Hindlimb muscle (tissue), 1 donor: ENCODE results near the gene MGAT4A. TPM values are rescaled to one million over a fixed set of nuclear protein-coding genes. Genes with fewer than 3 reads are reported as not detected.
A peak's percentile ranks its signal among the peaks of the same experiment; 100 is the strongest.
"Not testable (repeated sequence)": the region's sequence is repeated elsewhere in the genome, so short reads cannot be mapped to it uniquely, and the experiment has no call there.

Experiments used
- DNase-seq: peaks from one replicate; pipeline ENCODE4 v3.0.0-alpha.2; 2013
- polyA plus RNA-seq: library from polyadenylated mRNA; unstranded; fragments of 120-200 nt; gene quantifications from one replicate; pipeline ENCODE4 v1.2.1, GENCODE V29; 2013; ENCODE audit not compliant: insufficient read length

The MGAT4A gene
- polyA plus RNA-seq, 1 donor, result 4.8 TPM

DNA sequence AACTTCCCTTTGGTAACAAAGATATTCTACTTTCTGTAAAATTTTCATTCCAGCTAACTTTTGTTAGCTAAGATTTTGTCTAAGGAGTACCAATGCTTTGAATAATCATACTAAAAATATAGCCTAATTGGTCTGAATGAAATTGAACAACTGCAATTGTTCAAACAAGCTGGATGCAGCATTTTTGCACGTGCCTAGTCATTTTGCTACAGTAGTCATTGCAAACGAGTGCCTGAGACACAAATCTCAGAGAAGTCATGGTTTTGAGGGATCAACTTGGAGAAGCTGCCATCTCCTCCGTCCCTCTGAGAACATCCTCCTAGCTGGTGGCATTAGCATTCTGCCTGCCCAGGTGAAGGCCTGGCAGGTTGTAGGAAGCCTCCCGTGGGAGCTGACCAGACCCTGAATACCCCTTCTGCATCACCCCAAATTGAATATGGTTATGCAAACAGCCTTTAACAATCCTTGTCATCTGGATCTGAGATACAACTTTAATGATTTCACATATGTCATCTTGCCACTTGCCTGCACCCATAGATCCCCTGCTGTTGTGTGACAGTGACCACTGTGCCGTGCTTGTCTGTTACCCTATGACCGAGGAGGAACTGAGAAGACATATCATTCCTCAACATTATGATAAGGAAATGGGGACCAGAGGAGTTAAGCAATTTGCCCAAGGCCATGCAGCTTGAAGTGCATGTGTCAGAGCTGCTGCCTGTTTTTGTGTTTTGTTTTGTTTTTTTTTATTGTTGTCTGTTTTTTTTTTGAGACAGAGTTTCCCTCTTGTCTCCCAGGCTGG lies 29.1 kb upstream of the MGAT4A start:
- DNase-seq, result no peak

DNA sequence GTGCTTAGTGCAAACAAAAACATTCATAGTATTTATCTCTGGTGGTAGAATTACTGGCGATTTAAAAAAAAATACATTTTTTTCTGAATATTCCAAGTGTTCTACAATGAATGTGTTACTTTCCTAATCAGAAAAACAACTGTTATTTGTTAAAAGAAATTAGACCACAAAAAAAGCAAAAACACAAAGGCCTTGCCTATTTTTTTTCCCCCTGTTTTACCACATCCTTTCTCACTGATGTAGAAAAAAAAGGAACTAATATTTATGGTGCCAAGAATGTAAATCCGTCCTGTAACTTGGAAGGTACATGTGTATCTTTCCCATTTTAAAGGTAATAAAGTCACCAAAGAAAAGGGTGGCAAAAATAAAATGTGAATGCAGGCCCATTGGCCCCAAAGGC lies 28.4 kb upstream of the MGAT4A start:
- DNase-seq, result no peak

DNA sequence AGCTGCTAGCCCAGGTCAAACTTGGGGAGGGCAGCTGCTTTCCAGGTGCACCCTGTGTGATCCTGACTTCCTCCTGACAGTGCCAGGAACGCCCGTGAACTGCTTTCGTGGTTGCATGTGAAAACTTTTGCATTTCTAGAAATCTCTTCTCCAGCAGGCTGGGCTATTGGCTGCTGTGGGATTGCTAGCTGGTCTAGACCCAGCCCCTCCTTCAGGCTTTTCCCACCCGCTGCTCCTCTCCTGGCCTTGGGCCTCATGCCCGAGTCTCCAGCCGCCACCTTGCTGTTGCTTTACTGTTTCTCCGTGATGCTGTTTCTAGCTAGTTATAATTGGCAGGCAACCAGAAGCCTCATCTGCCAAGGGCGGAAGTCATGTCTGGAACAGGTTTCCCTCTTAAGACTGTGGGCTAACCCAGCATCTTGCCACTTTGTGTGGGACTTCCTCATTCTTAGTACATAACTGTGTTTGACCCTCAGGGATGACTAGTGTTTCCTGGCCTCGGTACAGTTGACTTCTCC lies 27.0 kb upstream of the MGAT4A start:
- DNase-seq, result peak; percentile 82

DNA sequence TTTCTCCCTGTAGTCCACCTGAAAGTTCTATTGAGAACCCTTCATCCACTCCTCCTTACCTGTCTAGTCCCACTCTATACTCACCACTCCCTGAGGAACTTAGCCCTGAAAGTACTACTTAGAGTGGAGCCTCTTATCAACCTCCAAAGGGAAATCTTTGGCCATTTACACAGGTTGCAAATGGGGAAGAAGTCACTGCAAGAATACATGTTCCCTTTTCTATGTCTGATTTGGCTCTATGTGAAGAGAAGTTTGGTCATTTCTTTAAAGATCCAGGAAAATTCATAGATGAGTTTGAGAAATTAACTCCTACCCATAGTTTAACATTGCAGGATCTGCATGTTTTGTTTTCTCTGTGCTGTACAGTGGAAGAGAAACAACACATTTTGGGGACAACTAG lies 22.9 kb upstream of the MGAT4A start:
- DNase-seq, result no peak

DNA sequence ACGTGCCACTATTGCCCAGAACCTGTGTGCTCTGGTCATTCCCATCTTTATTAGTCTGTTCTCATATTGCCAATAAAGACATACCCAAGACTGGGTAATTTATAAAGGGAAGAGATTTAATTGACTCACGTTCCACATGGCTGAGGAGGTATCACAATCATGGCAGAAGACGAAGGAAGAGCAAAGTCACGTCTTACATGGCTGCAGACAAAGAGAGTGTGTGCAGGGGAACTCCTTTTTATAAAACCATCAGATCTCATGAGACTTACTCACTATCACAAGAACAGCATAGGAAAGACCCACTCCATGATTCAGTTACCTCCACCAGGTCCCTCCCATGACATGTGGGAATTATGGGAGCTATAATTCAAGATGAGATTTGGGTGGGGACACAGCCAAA lies 21.8 kb upstream of the MGAT4A start:
- DNase-seq, result not testable (repeated sequence)

DNA sequence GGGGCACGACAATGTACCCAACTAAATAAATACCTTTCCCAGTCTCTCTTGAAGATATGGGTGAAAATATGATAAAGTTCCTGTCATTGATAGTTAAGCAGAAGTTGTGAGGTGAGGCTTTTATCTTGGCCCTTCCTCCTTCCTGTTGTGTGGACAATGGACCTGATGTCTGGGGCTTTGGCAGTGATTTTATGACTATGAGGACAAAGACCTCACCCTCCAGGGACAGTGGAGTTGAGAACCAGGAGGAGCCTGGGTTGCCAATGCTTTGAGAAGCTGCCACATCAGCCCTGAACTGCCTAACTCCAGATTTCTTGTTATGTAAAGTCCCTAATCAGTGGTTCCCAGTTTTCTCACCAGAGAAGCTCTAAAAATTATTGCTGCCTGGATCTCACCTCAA lies 20.8 kb upstream of the MGAT4A start:
- no peak for DNase-seq

DNA sequence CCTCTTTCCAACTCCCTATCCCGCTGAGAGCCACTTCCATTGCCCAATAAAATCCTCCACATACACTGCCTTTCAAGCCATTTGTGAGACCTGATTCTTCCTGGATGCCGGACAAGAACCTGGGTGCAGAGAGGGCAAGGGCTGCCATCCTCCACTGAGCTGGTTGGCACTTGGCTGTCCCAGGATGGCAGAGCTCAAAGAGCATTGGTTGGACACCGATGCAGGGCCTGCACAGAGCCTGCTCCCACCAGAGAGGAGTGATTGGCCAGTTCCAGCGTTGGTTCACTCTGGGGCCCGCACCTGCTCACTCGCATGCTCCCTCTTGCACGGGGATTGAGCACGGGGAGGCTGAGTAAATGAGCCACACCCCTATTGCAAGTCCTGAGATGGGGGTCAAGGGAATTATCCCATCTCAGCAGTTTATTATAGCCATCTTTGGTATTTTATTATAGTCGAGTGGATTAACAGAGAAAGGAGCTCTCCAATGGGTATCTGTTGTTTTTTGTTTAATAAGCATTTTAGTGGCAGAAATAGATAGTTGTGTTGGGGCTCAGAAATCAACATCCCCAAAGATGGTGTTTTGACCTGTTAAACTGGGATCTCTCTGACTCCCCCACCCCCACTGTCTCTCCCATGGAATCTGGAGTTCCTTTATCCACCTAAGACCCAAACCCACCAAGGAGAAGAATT lies 19.8 kb upstream of the MGAT4A start:
- DNase-seq, result no peak

DNA sequence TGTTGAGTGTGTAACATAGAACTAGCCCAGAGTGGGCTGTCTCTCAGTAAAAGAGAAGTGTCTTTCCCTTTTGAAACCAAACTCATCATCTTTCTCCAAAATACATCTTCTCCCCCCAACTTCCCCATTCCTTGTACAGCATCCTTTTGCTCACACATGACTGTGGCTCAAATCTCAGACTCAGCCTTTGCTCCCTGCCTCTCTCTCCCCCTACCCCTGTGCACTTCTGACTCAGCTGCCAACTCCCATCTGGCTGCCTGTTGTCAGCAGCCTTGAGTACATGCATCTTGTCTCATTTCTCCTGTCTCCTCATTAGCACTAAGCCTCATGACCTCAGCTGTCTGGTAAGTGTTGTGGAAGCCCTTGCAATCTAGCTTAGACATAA lies 18.1 kb upstream of the MGAT4A start:
- DNase-seq, result no peak

DNA sequence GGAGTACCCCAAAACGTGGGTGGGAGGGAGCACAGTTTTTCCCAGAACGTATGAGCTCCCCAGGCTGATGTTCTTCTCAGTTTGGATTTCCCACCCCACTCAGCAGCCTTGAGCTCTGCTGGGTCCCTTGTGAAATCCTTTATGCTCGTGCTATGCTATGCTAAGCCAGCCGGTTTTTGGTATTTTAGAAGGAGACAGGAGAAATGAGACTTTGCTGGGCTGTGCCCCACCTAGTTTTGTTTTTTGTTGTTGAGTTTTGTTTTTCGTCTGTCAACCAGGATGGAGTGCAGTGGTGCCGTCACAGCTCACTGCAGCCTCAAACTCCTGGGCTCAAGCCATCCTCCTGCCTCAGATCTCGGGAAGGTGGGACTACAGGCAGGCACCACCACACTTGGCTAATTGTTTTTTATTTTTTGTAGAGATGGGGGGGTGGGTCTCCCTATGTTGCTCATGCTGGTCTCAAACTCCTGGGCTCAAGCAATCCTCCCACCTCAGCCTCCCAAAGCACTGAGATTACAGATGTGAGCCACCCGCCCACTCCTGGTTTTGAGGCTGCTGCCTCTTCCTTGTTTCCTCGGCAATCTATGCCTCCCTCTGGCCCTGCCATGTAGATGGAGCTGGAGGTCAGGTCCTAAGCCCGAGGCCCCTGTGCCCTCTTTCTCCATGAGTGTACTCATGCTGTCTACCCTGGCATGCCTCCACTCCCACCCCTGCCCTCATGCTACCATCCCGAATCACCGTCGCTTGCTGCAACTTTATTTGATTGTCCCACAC lies 17.5 kb upstream of the MGAT4A start:
- no peak for DNase-seq

DNA sequence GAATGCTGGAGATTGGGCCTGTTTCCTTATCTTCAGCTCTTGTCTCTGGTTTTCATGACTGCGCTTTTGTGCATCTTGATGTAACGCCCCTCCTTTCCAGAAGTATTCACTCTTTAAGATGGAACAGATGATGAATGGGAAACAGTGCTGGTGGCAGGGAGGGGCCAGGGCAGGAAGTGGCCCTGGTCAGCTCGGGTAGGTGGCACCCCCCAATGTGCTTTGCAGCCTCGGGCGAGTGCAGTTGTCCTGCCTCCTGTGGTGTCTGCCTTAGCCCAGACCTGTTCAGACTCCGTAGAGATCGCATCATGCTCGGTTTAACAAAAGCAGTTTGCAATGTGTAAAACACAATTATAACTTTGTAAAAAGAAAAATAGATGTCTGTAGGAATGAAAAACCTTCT lies 17.0 kb upstream of the MGAT4A start:
- no peak for DNase-seq

DNA sequence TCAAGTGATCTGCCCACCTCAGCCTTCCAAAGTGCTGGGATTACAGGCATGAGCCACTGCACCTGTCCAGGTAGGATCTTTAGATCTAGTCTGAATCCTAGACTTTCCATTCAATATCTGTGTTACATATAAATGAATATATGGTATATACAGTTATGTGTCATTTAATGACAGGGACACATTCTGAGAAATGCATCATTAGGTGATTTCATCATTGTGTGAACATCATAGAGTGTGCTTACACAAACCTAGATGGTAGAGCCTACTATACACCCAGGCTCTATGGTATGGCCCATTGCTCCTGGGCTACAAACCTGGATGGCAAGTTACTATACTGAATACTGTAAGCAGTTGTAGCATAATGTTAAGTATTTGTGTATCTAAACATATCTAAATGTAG lies 15.5 kb upstream of the MGAT4A start:
- DNase-seq, result no peak

DNA sequence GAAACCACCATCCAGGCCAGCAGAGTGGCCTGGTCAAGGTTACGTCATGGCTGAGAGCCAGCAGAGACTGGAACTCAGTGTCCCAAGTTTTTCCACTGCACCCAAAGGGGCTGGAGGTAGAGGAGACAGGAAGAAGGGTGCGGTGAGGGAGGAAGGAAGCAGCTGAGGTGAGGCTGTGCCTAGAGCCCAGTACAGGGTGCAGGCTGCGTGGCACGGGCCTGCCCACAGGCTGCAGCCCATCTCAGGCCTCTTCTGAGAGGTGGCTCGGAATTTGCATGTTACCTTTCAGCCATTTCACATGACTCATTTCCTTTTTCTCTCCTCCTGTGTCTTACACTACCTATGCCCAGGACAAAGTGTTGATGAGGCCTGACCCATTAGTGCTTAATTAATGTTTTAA lies 13.7 kb upstream of the MGAT4A start:
- DNase-seq, result no peak

DNA sequence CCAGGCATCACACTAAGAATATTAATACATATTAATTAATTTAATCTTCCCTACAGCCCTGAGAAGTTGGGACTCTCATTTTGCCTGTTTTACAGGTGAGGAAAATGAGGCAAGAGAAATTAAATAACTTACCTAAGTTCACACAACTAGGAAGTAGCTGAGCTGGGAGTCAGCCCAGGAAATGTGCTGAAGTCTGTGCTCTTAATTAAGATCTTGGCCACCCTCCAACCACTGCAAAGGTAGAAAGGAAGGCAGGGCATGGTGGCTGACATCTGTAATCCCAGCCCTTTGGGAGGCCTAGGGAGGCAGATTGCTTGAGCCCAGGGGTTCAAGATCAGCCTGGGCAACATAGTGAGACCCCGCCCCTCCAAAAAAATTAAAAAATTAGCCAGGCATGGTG lies 12.9 kb upstream of the MGAT4A start:
- DNase-seq, result no peak

DNA sequence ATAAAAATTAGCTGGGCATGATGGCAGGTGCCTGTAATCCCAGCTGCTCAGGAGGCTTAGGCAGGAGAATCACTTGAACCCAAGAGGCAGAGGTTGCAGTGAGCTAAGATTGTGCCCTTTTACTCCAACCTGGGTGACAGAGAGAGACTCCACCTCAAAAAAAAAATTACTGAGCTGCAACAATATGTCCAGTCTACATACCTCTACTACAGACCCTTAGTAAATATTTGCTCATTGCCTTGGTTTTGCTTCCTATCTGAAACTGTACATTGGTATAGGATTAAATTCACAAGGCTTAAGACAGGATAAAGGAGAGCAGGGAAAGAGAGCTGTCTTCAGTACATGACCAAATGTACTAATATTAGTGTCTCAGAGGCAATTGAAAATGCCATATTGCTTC lies 8.1 kb upstream of the MGAT4A start:
- no peak for DNase-seq

DNA sequence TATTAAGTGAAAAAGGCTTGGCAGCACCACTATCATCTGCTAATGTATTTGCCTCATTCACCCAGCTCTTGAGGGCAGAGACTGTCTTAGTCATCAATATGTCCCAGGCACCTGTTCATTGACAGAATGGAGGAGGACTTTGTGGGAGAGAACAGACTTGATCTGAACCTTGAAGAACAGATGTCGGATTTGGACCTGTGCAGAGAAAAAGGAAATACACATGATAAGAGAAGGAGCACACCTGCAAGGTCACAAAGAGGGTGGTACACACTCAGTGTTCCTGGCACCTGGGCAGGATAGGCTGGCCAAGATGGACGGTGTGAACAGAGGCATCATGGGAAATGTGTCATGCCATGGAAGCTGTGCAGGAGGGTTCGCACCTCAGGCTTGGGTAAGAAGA lies 7.4 kb upstream of the MGAT4A start:
- no peak for DNase-seq

DNA sequence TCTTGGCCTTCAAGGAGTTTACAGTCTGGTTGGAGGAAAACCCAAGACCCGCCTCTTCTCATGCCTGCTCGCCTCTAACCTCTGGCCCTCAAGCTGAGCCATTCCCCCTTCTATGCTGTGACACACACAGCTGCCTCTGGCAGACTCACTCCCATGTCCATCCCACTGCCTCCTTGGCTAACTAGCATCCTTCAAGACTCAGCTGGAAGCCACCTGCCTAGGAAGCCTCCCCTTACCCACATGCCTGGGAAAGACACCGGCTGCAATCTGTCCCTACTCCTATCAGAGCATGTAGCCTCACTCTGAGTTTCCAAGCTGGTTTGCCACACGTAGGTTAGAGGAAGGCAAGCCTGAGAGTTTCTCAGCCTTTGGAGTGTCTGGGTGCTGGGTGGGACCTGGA lies 6.9 kb upstream of the MGAT4A start:
- no peak for DNase-seq

DNA sequence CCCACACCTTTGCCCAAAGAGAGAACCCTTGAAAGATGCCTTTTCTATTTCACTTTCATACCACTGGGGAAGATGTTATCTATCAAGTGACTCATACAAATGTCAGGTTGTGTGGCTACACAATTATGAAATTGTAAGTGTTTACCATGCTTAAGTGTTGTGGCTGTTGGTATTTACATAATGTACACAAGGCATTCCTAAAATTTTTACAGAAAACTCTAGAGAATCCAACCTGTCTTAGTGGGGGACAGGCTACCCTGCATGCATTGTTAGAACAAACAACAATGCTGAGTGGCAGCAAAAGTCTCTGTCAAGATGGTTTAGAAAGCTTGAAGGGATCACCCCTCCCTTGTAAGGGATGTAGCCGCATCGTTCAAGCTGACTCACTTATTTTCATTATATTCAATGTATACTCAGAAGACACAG lies 5.5 kb upstream of the MGAT4A start:
- no peak for DNase-seq

DNA sequence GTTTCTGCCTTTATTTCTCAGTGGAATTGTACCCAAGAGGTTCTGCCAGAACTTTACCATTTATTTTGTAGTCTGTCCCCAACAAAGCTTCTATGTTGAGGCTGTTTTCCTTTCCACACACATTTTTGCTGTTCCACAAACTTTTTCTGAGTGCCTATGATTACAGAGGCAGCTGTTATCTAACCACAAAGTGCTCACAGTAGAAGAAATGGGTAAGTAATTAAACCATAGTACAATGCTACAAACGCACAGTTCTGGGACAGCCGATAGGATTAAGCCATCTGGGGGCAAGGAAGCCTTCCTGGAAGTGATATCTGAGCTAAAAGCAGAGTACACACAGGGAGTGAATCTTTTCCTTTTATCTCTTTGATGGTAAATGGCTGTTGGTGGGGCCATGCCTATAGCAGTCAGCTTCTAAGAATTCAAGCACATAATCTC lies 3.9 kb upstream of the MGAT4A start:
- DNase-seq, result no peak

DNA sequence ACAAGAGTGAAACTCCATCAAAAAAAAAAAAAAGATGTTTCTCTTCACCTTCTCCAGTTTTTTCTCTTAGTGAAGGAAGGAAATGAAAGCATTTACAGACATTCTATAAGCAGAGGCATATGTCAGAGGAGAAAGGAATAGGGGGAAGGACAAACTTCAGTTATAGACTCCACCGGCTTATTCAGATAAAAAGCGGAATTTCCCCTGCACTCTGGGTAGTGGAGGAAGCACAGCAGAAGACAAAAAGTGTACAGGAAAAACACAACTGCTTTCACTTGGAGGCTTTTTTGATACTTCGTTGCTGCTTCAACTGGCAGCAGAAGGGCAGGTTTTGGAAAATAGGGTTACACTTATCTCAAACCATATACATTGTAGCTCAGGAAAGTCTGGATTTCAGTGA lies 3.2 kb upstream of the MGAT4A start:
- no peak for DNase-seq

DNA sequence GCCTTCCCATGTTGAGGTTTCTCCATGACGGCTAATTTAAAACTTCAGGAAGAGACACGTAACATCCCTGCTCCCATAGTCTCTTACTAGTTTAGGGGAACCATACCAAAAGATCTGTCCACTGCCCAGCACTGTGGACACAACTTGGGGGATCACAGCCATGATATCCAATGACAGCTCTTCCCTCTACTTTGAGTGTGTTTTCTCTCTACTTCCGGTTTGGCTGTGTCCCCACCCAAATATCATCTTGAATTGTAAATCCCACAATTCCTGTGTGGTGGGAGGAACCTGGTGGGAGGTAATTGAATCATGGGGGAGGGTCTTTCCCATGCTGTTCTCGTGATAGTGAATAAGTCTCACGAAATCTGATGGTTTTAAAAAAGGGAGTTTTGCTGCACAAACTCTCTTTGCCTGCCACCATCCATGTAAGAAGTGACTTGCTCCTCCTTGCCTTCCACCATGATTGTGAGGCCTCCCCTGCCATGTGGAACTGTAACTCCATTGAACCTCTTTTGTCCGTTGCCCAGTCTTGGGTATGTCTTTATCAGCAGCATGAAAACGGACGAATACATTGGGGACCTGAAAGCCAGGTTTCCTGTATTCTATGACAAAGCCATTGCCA lies 1.6 kb upstream of the MGAT4A start:
- DNase-seq, result no peak

DNA sequence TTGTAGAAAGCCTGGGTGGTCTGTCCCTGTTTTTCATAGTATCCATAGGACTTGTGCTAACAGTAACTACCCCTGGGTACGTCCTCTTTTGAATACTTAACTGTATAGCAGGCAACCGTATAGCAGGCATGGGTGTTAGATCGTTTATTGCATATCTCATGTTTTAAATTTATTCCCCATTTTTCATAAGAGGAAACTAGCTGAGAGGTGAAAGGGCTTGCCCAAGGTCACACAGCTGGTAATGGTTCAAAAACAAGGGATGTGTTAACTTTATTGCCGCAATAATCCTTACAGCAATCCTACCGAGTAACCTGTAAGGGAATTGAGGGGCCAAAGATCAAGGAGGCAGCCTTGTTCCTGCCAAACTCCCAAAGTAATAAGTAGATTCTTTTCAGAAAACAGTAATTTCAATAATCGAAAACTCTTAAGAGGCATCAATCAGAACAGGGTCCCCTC lies 990 bp upstream of the MGAT4A start:
- DNase-seq, result no peak

DNA sequence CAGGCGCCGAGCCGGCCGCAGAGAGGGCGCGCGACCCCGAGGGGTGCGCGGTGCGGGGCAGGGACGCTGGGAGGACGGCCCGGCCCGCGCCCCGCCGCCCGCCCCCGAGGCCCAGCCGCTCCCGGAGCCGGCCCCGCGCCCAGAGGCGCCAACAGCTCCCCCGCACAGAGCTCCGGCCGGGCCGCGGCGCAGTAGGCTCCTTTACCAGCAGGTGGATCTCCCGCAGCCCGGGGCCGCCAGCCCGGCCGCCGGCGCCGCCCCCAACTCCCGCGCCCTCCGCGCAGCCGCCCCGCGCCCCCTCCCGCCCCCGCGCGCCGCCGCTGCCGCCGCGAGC lies 258 bp downstream of the MGAT4A start:
- peak; percentile 37 for DNase-seq
